HepG2 (cell line): Measurements from ENCODE around the gene NRBP1. TPM values are rescaled to one million over a fixed set of nuclear protein-coding genes. Genes with fewer than 3 reads are reported as not detected.
A peak's percentile ranks its signal among the peaks of the same experiment; 100 is the strongest.

Source experiments
- AFF4 ChIP-seq: sonication (generic); formaldehyde crosslinking; IDR thresholded peaks from 2 replicates; pipeline ENCODE4 v1.4.0; 2020; ENCODE audit warnings: missing genetic modification reagents
- AGO2 ChIP-seq: fragments of 200-400 bp; formaldehyde crosslinking; optimal IDR thresholded peaks from 2 replicates; pipeline ENCODE3; 2017; ENCODE audit warnings: mild to moderate bottlenecking, low read depth, low read length, moderate library complexity
- BRF2 ChIP-seq: sonication (generic); formaldehyde crosslinking; IDR thresholded peaks from 2 replicates; pipeline ENCODE4 v1.8.1; 2022; ENCODE audit warnings: mild to moderate bottlenecking, missing genetic modification reagents
- ERF ChIP-seq: IDR thresholded peaks from 2 replicates; pipeline ENCODE4 v1.6.1; 2018; ENCODE audit warnings: missing biosample characterization, missing genetic modification reagents
- HMGA1 ChIP-seq: sonication (generic); formaldehyde crosslinking; conservative IDR thresholded peaks from 2 replicates; pipeline ENCODE4 v1.4.0; 2020; ENCODE audit warnings: missing genetic modification reagents
- HOXA7 ChIP-seq: sonication (generic); formaldehyde crosslinking; IDR thresholded peaks from 2 replicates; pipeline ENCODE4 v1.8.1; 2022; ENCODE audit warnings: mild to moderate bottlenecking, missing genetic modification reagents, moderate library complexity
- KLF13 ChIP-seq: sonication (generic); formaldehyde crosslinking; IDR thresholded peaks from 2 replicates; pipeline ENCODE4 v1.4.0; 2020; ENCODE audit warnings: mild to moderate bottlenecking, missing genetic modification reagents
- MBNL3 ChIP-seq: fragments of 250-450 bp; sonication (Bioruptor Pico); conservative IDR thresholded peaks from 2 replicates; pipeline ENCODE4 v1.8.0; 2022; ENCODE audit warnings: mild to moderate bottlenecking, inconsistent platforms
- MYC ChIP-seq: sonication (generic); formaldehyde crosslinking; IDR thresholded peaks from 2 replicates; pipeline ENCODE4 v1.9.0; 2021; ENCODE audit warnings: missing genetic modification reagents, borderline replicate concordance
- MYPOP ChIP-seq: sonication (generic); formaldehyde crosslinking; IDR thresholded peaks from 2 replicates; pipeline ENCODE4 v1.8.1; 2023; ENCODE audit warnings: mild to moderate bottlenecking, moderate library complexity, missing genetic modification reagents
- NRL ChIP-seq: sonication (generic); formaldehyde crosslinking; IDR thresholded peaks from 2 replicates; pipeline ENCODE4 v1.5.0; 2020; ENCODE audit warnings: missing genetic modification reagents, mild to moderate bottlenecking, moderate library complexity, borderline replicate concordance
- PLRG1 ChIP-seq: fragments of 450-650 bp; conservative IDR thresholded peaks from 2 replicates; pipeline ENCODE4 v1.6.1; 2016
- RNF2 ChIP-seq: fragments of 450-650 bp; conservative IDR thresholded peaks from 2 replicates; pipeline ENCODE4 v1.6.1; 2016; ENCODE audit warnings: low read depth
- SOX6 ChIP-seq, 2 experiments: fragments of 450-650 bp in 1 of 2; sonication (generic) in 1 of 2; formaldehyde crosslinking in 1 of 2; IDR thresholded peaks; 2 replicates each; pipeline versions ENCODE4 v1.4.0 to v1.6.1; 2017 to 2020; ENCODE audit warnings: antibody characterized with exemption in 1 of 2, mild to moderate bottlenecking in 1 of 2, missing genetic modification reagents in 1 of 2
- SSRP1 ChIP-seq: IDR thresholded peaks from 2 replicates; pipeline ENCODE4 v1.6.1; 2016; ENCODE audit warnings: control low read depth
- ZNF143 ChIP-seq: sonication (generic); formaldehyde crosslinking; IDR thresholded peaks from 2 replicates; pipeline ENCODE4 v1.4.0; 2020; ENCODE audit warnings: missing genetic modification reagents
- ZNF337 ChIP-seq: sonication (generic); formaldehyde crosslinking; IDR thresholded peaks from 2 replicates; pipeline ENCODE4 v1.5.1; 2020; ENCODE audit warnings: missing genetic modification reagents, low read depth, mild to moderate bottlenecking, borderline replicate concordance
- ZNF343 ChIP-seq: sonication (generic); formaldehyde crosslinking; IDR thresholded peaks from 2 replicates; pipeline ENCODE4 v1.4.0; 2020; ENCODE audit warnings: mild to moderate bottlenecking, missing genetic modification reagents
- ZNF598 ChIP-seq: sonication (generic); formaldehyde crosslinking; IDR thresholded peaks from 2 replicates; pipeline ENCODE4 v1.5.1; 2020; ENCODE audit warnings: mild to moderate bottlenecking, missing genetic modification reagents, borderline replicate concordance
- polyA plus RNA-seq, 8 experiments: library from polyadenylated mRNA; depleted of rRNA in 3 of 8; stranded (reverse) in 7 of 8; unstranded in 1 of 8; fragments of >200 nt; fragmentation: Illumina TruSeq in 4 of 8; extraction: Trizol in 4 of 8; gene quantifications; 2 replicates each; pipeline versions ENCODE4 v1.2.1 to v1.2.3, GENCODE V29; 2011 to 2016; ENCODE audit warnings: low read depth in 4 of 8, missing spikeins in 1 of 8, mixed read lengths in 1 of 8; ENCODE audit not compliant: insufficient read depth in 1 of 8
- total RNA-seq, 5 experiments: library from RNA; depleted of rRNA; stranded (reverse); fragments of >200 nt; fragmentation: Illumina TruSeq; extraction: Trizol; gene quantifications; 2 replicates each; pipeline ENCODE4 v1.2.3, GENCODE V29; 2016; ENCODE audit warnings: low read depth in 1 of 5
- TF ChIP-seq, protein P1 (sequence below): sonication (generic); formaldehyde crosslinking; IDR thresholded peaks from 2 replicates; pipeline ENCODE4 v1.5.0; 2020; ENCODE audit warnings: missing genetic modification reagents
- TF ChIP-seq, protein P2 (sequence below): sonication (generic); formaldehyde crosslinking; IDR thresholded peaks from 2 replicates; pipeline ENCODE4 v1.9.0; 2021; ENCODE audit warnings: missing genetic modification reagents, mild to moderate bottlenecking, borderline replicate concordance

Gene NRBP1
- total and polyA plus RNA-seq, 2 of the 13 experiments (the other 11 are each of a cell fraction or from before 2014, with no cell fraction given), result 165 to 240 TPM

- TF ChIP-seq MBNL3 (CRISPR knock-in tag), result no peak
- peak; percentile 50; the same call in 1 of the 2 replicates for TF ChIP-seq ZNF337 (CRISPR knock-in tag)
- peak; percentile 91 for TF ChIP-seq ERF
- peak; percentile 68; the same call in 1 of the 2 replicates for TF ChIP-seq ZNF343
- TF ChIP-seq MYC (CRISPR knock-in tag), result peak; percentile 86; the same call in 1 of the 2 replicates
- TF ChIP-seq HOXA7 (CRISPR knock-in tag), result no peak
- TF ChIP-seq MYPOP, result peak; percentile 99
- no peak for TF ChIP-seq HMGA1 (CRISPR knock-in tag)
- no peak; the same call in 1 of the 2 replicates for TF ChIP-seq KLF13 (CRISPR knock-in tag)
- TF ChIP-seq PLRG1, result no peak
- TF ChIP-seq BRF2, result peak; percentile 75
- TF ChIP-seq ZNF598 (CRISPR knock-in tag), result peak; percentile 93; the same call in 1 of the 2 replicates
- TF ChIP-seq, protein P1, sequence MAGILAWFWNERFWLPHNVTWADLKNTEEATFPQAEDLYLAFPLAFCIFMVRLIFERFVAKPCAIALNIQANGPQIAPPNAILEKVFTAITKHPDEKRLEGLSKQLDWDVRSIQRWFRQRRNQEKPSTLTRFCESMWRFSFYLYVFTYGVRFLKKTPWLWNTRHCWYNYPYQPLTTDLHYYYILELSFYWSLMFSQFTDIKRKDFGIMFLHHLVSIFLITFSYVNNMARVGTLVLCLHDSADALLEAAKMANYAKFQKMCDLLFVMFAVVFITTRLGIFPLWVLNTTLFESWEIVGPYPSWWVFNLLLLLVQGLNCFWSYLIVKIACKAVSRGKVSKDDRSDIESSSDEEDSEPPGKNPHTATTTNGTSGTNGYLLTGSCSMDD (CRISPR knock-in tag), result no peak
- TF ChIP-seq, protein P2, sequence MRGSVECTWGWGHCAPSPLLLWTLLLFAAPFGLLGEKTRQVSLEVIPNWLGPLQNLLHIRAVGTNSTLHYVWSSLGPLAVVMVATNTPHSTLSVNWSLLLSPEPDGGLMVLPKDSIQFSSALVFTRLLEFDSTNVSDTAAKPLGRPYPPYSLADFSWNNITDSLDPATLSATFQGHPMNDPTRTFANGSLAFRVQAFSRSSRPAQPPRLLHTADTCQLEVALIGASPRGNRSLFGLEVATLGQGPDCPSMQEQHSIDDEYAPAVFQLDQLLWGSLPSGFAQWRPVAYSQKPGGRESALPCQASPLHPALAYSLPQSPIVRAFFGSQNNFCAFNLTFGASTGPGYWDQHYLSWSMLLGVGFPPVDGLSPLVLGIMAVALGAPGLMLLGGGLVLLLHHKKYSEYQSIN, result no peak
- TF ChIP-seq RNF2, result peak; percentile 31; the same call in 1 of the 2 replicates
- TF ChIP-seq SOX6 (IDR thresholded peaks at IDR 0.05), result no peak
- TF ChIP-seq SOX6 (CRISPR knock-in tag; IDR thresholded peaks at IDR 0.05), result peak; percentile 71
- TF ChIP-seq ZNF143 (CRISPR knock-in tag), result no peak
- TF ChIP-seq SSRP1 (CRISPR knock-in tag), result no peak
- TF ChIP-seq AGO2, result peak; percentile 97
- no peak; the same call in 1 of the 2 replicates for TF ChIP-seq AFF4 (CRISPR knock-in tag)
- TF ChIP-seq NRL, result peak; percentile 80
Observed at GRCh38 chr2:27428213-27428977, at the start of gene NRBP1 (continued).
